HepG2 (cell line): ENCODE measurements around the gene IFI35. TPM values are rescaled to one million over a fixed set of nuclear protein-coding genes. Genes with fewer than 3 reads are reported as not detected.

ENCODE experiments used
- ATAC-seq: fragments of 200-7000 bp; cut with Tn5 transposase; 3 replicates; pipeline ENCODE4 v1.9.1; 2020; ENCODE audit warnings: mild to moderate bottlenecking, moderate library complexity
- BruUV-seq: library from RNA; stranded (reverse); fragments of 400-500 nt; replicated peaks from 2 replicates; lab custom pipeline; 2021; lab: Mats Ljungman, UMichigan
- CTCF ChIA-PET: fragments of 300-600 bp; formaldehyde crosslinking; extraction: SDS; loops from one replicate; lab custom pipeline; 2021; ENCODE audit warnings: low total read pairs, inconsistent platforms, low intra/inter-chr PET ratio; lab: Yijun Ruan, JAX
- POLR2A ChIA-PET: fragments of 350-600 bp; sonication (Branson Sonifier 250); formaldehyde crosslinking; loops from one replicate; lab custom pipeline; 2020; ENCODE audit warnings: antibody characterized with exemption, inconsistent platforms; lab: Yijun Ruan, JAX
- DNase-seq: peaks from one replicate; pipeline ENCODE4 v3.0.0-alpha.2; 2015; ENCODE audit warnings: low spot score
- FAIRE-seq: peaks from 3 replicates; lab custom pipeline; 2011; peaks lifted over from hg19 to GRCh38; lab: Jason Lieb, UNC
- H2AFZ ChIP-seq: one replicate; pipeline ENCODE4 v1.6.1; 2011; ENCODE audit warnings: low read length, inconsistent platforms
- H3K27ac ChIP-seq: fragments of 300-600 bp; 3 replicates; pipeline ENCODE4 v1.8.0; 2011; ENCODE audit warnings: mixed run types, mild to moderate bottlenecking, mixed read lengths, low read length, inconsistent platforms; ENCODE audit not compliant: insufficient read depth; ENCODE audit errors: extremely low read length
- H3K27me3 ChIP-seq, 2 experiments: fragments of 200-600 bp in 1 of 2; 2 replicates in 1 of 2; 3 replicates in 1 of 2; pipeline versions ENCODE4 v1.6.0 to v1.8.0; 2011; ENCODE audit warnings: low read length in 2 of 2, mild to moderate bottlenecking in 2 of 2, moderate library complexity in 2 of 2, inconsistent platforms in 1 of 2; ENCODE audit not compliant: insufficient read depth in 2 of 2, control insufficient read depth in 1 of 2
- H3K36me3 ChIP-seq, 2 experiments: fragments of 200-600 bp in 1 of 2; replicated peaks in 1 of 2; 2 replicates in 1 of 2; 3 replicates in 1 of 2; pipeline versions ENCODE4 v1.5.1 to v1.8.0; 2011; ENCODE audit warnings: low read length in 2 of 2, inconsistent platforms in 1 of 2; ENCODE audit not compliant: insufficient read depth in 2 of 2, control insufficient read depth in 1 of 2
- H3K4me1 ChIP-seq: 2 replicates; pipeline ENCODE4 v1.5.1; 2012; ENCODE audit warnings: low read length, inconsistent platforms; ENCODE audit not compliant: insufficient read depth
- H3K4me2 ChIP-seq: 2 replicates; pipeline ENCODE4 v1.6.0; 2011; ENCODE audit warnings: low read depth, low read length, inconsistent platforms
- H3K4me3 ChIP-seq, 3 experiments: fragments of 200-600 bp in 1 of 3; sonication (generic), shearing (Covaris generic) in 1 of 3; replicated peaks in 1 of 3; 2 replicates each; pipeline ENCODE4 v1.5.1; 2011 to 2016; ENCODE audit warnings: low read length in 3 of 3, inconsistent platforms in 2 of 3, low read depth in 2 of 3, mild to moderate bottlenecking in 2 of 3, control low read depth in 1 of 3, mixed read lengths in 1 of 3; ENCODE audit not compliant: insufficient read depth in 1 of 3
- H3K79me2 ChIP-seq: one replicate; pipeline ENCODE4 v1.6.1; 2011; ENCODE audit warnings: low read length, inconsistent platforms; ENCODE audit not compliant: insufficient read depth
- H3K9ac ChIP-seq: 2 replicates; pipeline ENCODE4 v1.6.0; 2011; ENCODE audit warnings: mild to moderate bottlenecking, low read depth, low read length, inconsistent platforms; ENCODE audit not compliant: insufficient read depth
- H3K9me3 ChIP-seq: 2 replicates; pipeline ENCODE4 v1.5.1; 2012; ENCODE audit warnings: mild to moderate bottlenecking, low read length
- H4K20me1 ChIP-seq: 2 replicates; pipeline ENCODE4 v1.6.0; 2011; ENCODE audit warnings: inconsistent platforms, mild to moderate bottlenecking, low read length, moderate library complexity; ENCODE audit not compliant: insufficient read depth
- ARNT2 ChIP-seq: sonication (generic); formaldehyde crosslinking; IDR thresholded peaks from 2 replicates; pipeline ENCODE4 v1.8.0; 2022; ENCODE audit warnings: mild to moderate bottlenecking, low read depth, missing genetic modification reagents, moderate library complexity
- CEBPB ChIP-seq: IDR thresholded peaks from 2 replicates; pipeline ENCODE4 v1.6.1; 2011; ENCODE audit warnings: low read depth, low read length, improper control_type of control experiment, borderline replicate concordance
- ELF3 ChIP-seq: IDR thresholded peaks from 2 replicates; pipeline ENCODE4 v1.6.1; 2016; ENCODE audit warnings: missing genetic modification reagents, missing compliant biosample characterization
- NFE2L1 ChIP-seq: sonication (generic); formaldehyde crosslinking; IDR thresholded peaks from 2 replicates; pipeline ENCODE4 v1.4.0; 2020; ENCODE audit warnings: missing genetic modification reagents, mild to moderate bottlenecking, borderline replicate concordance
- ZFP41 ChIP-seq: sonication (generic); formaldehyde crosslinking; IDR thresholded peaks from 2 replicates; pipeline ENCODE4 v1.4.0; 2020; ENCODE audit warnings: mild to moderate bottlenecking, missing genetic modification reagents, borderline replicate concordance
- ZNF7 ChIP-seq: IDR thresholded peaks from 2 replicates; pipeline ENCODE4 v1.6.1; 2016; ENCODE audit warnings: missing biosample characterization, missing genetic modification reagents
- WGBS: methylation state at CpG from one replicate; pipeline ENCODE4 v1.1.6; 2017; ENCODE audit warnings: low lambda C conversion rate; 5-methylcytosine and 5-hydroxymethylcytosine counted together
- in situ Hi-C: cut with HindIII; loops from 2 replicates; pipeline ENCODE4 v1.10.0; 2017; ENCODE audit warnings: low pct_unique_long_range_greater_than_20kb; ENCODE audit not compliant: extremely low pct_ligation_motif_present
- intact Hi-C: fragments of 100-400 bp; cut with micrococcal nuclease; formaldehyde crosslinking; loops from one replicate; pipeline ENCODE4 v1.10.0; 2022; ENCODE audit not compliant: unreplicated experiment
- polyA plus RNA-seq, 8 experiments: library from polyadenylated mRNA; depleted of rRNA in 3 of 8; stranded (reverse) in 7 of 8; unstranded in 1 of 8; fragments of >200 nt; fragmentation: Illumina TruSeq in 4 of 8; extraction: Trizol in 4 of 8; gene quantifications; 2 replicates each; pipeline versions ENCODE4 v1.2.1 to v1.2.3, GENCODE V29; 2011 to 2016; ENCODE audit warnings: low read depth in 4 of 8, missing spikeins in 1 of 8, mixed read lengths in 1 of 8; ENCODE audit not compliant: insufficient read depth in 1 of 8
- total RNA-seq, 5 experiments: library from RNA; depleted of rRNA; stranded (reverse); fragments of >200 nt; fragmentation: Illumina TruSeq; extraction: Trizol; gene quantifications; 2 replicates each; pipeline ENCODE4 v1.2.3, GENCODE V29; 2016; ENCODE audit warnings: low read depth in 1 of 5
- TF ChIP-seq, protein P1 (sequence below): sonication (generic); formaldehyde crosslinking; conservative IDR thresholded peaks from 2 replicates; pipeline ENCODE4 v1.8.0; 2022; ENCODE audit warnings: mild to moderate bottlenecking, moderate library complexity, missing genetic modification reagents
- TF ChIP-seq, protein P2 (sequence below): sonication (generic); formaldehyde crosslinking; IDR thresholded peaks from 2 replicates; pipeline ENCODE4 v1.5.1; 2020; ENCODE audit warnings: mild to moderate bottlenecking, missing genetic modification reagents, borderline replicate concordance

IFI35 gene
- total and polyA plus RNA-seq, 2 of the 13 experiments (the other 11 are each of a cell fraction or from before 2014, with no cell fraction given) = 28.9 to 38.1 TPM

DNA sequence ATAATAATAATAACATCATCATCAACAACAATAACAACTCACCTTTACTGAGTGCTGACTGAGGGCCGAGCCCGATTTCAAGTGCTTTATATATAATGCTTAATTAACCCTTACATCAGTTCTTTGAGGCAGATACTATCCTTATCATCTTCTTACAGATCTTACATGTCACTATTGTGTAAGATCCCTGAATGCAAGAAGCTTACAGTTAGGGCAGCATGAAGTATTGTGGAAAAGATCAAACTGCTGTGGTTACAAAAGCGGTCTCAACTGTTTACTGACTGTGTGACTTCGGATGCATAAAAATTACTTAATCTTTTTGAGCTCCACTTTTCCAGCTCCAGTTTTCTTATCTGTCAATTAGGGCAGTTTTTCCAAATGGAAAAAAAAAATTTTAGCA is 12.3 kb downstream of the IFI35 start:
- in situ Hi-C loops (no loop called here), intact Hi-C loops (no loop called here)
- DNase-seq (no peak), FAIRE-seq (no peak), ATAC-seq (no peak)
- POLR2A ChIA-PET = interaction anchor here (1.6 to 4.5 kb wide), 2 partner anchors 8 to 21 kb away, joined by 7 to 55 read pairs; partner anchors contain the start of gene RPL27
- no TSS peak for BruUV-seq
- 90% methylated on average over 4 of the region's 4 CpGs for WGBS
- H3K9ac ChIP-seq = no peak overlapping the region
- H3K4me2 ChIP-seq = no peak overlapping the region
- no peak overlapping the region for H3K4me3 ChIP-seq
- no peaks in the 10 kb centered on the region for H4K20me1 ChIP-seq
- no peak overlapping the region for H2AFZ ChIP-seq
- H3K36me3 ChIP-seq = peaks cover 26 to 56% of the 10 kb centered on the region in 2 experiments
- H3K27me3 ChIP-seq = no peaks in the 10 kb centered on the region; a peak in 1 of 5 replicates
- TF ChIP-seq, protein P1, sequence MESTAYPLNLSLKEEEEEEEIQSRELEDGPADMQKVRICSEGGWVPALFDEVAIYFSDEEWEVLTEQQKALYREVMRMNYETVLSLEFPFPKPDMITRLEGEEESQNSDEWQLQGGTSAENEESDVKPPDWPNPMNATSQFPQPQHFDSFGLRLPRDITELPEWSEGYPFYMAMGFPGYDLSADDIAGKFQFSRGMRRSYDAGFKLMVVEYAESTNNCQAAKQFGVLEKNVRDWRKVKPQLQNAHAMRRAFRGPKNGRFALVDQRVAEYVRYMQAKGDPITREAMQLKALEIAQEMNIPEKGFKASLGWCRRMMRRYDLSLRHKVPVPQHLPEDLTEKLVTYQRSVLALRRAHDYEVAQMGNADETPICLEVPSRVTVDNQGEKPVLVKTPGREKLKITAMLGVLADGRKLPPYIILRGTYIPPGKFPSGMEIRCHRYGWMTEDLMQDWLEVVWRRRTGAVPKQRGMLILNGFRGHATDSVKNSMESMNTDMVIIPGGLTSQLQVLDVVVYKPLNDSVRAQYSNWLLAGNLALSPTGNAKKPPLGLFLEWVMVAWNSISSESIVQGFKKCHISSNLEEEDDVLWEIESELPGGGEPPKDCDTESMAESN (CRISPR knock-in tag) = no peak
- TF ChIP-seq CEBPB = peak; percentile 45; the same call in 1 of the 2 replicates
- TF ChIP-seq, all 625 proteins: peak for 1
- Histone ChIP-seq H3K27ac (no peak overlapping the region), H3K9me3 (no peaks in the 10 kb centered on the region), H3K4me1 (peaks cover 56% of the 10 kb centered on the region), H3K79me2 (peaks cover 26% of the 10 kb centered on the region)
- CTCF ChIA-PET = no interaction called here

DNA sequence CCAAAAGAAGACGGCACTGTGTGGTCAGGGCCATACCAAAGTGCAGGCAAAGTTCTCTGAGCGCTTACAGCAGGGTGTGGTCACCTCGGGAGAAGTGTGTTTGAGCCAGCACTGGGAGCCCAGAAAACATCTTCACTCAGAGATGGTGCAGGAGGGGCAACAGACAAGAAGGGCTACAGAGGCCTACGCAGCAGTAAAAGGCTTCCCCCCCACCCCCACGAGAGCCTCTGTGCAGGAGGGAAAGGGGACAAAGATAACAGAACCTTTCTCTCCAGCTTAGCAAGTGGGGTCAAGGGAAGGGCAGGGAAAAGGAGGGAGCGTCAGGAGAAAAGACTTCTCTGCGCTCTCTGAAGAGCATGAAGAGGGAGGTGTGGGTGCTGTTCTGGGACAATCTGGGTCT is 12.8 kb downstream of the IFI35 start:
- no peaks in the 10 kb centered on the region; a peak in 1 of 5 replicates for H3K27me3 ChIP-seq
- H3K36me3 ChIP-seq = peaks cover 23 to 51% of the 10 kb centered on the region in 2 experiments
- H4K20me1 ChIP-seq = no peaks in the 10 kb centered on the region
- peaks cover 26% of the 10 kb centered on the region for H3K79me2 ChIP-seq
- peak overlapping the region in 1 of 3 experiments; percentile 100; a peak in 1 of 6 replicates for H3K4me3 ChIP-seq
- no peak for DNase-seq
- H3K9me3 ChIP-seq = no peaks in the 10 kb centered on the region
- ATAC-seq = no peak
- BruUV-seq = no TSS peak
- H3K9ac ChIP-seq = peak overlapping the region; percentile 39; the same call in 1 of the 2 replicates
- H3K4me2 ChIP-seq = peak overlapping the region; percentile 80
- CTCF ChIA-PET = no interaction called here
- no peak for FAIRE-seq
- H3K27ac ChIP-seq = peak overlapping the region; percentile 39
- intact Hi-C loops (no loop called here), in situ Hi-C loops (no loop called here)
- H3K4me1 ChIP-seq = peaks cover 55% of the 10 kb centered on the region
- 77% methylated on average over 7 of the region's 7 CpGs for WGBS
- POLR2A ChIA-PET = interaction anchor here (1.6 to 4.5 kb wide), 2 partner anchors 9 to 21 kb away, joined by 7 to 55 read pairs; partner anchors contain the start of gene RPL27
- H2AFZ ChIP-seq = no peak overlapping the region
- no peak for TF ChIP-seq ZFP41
- TF ChIP-seq ELF3 (CRISPR knock-in tag) = no peak
- peak; percentile 76 for TF ChIP-seq ZNF7 (CRISPR knock-in tag)
- TF ChIP-seq NFE2L1 (CRISPR knock-in tag) = no peak
- TF ChIP-seq, protein P2, sequence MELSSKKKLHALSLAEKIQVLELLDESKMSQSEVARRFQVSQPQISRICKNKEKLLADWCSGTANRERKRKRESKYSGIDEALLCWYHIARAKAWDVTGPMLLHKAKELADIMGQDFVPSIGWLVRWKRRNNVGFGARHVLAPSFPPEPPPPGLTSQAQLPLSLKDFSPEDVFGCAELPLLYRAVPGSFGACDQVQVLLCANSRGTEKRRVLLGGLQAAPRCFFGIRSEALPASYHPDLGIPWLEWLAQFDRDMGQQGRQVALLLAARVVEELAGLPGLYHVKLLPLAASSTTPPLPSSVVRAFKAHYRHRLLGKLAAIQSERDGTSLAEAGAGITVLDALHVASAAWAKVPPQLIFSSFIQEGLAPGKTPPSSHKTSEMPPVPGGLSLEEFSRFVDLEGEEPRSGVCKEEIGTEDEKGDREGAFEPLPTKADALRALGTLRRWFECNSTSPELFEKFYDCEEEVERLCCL (CRISPR knock-in tag) = no peak
- 0 out of 2 replicates have a peak, but pooled peaks have one; percentile 25 for TF ChIP-seq ARNT2 (CRISPR knock-in tag)
